ENCODE measurements around the gene NFIA.

GRCh38 chr1:61124696-61125095, 42.3 kb downstream of the NFIA start:
- TF ChIP-seq POLR2AphosphoS5 (IDR thresholded peaks at IDR 0.05; ENCODE audit: low read depth, low read length) (no peak), POLR2A (IDR thresholded peaks at IDR 0.05; ENCODE audit: low read depth, low read length) (no peak), TAF1 (IDR thresholded peaks at IDR 0.05; ENCODE audit: borderline replicate concordance, low read depth, low read length) (no peak)

All from GM12892 (cell line).